ENCODE measurements around the gene GXYLT2.

The GXYLT2 gene

GRCh38 chr3:72862314-72863090, 25.3 kb upstream of the GXYLT2 start:
- H3K9ac ChIP-seq (ENCODE audit: low read length) = no peak overlapping the region
- no peaks in the 10 kb centered on the region for H3K27me3 ChIP-seq (ENCODE audit: control insufficient read depth, insufficient read depth, low read length)
- no peaks in the 10 kb centered on the region for H3K9me3 ChIP-seq (ENCODE audit: control insufficient read depth, low read depth, low read length)
- no peaks in the 10 kb centered on the region for H3K36me3 ChIP-seq (ENCODE audit: control insufficient read depth, low read depth, low read length)
- H3K27ac ChIP-seq (ENCODE audit: low read length) = no peak overlapping the region
- no peaks in the 10 kb centered on the region for H3K4me1 ChIP-seq (ENCODE audit: control insufficient read depth, low read depth, low read length)
- H3K4me3 ChIP-seq (ENCODE audit: low read length) = no peak overlapping the region

- no peak overlapping the region for H3K4me3 ChIP-seq (ENCODE audit: low read length)
- H3K27me3 ChIP-seq (ENCODE audit: control insufficient read depth, insufficient read depth, low read length) = peaks cover under 1% of the 10 kb centered on the region
- H3K9me3 ChIP-seq (ENCODE audit: control insufficient read depth, low read depth, low read length) = no peaks in the 10 kb centered on the region
- H3K36me3 ChIP-seq (ENCODE audit: control insufficient read depth, low read depth, low read length) = no peaks in the 10 kb centered on the region
- H3K4me1 ChIP-seq (ENCODE audit: control insufficient read depth, low read depth, low read length) = no peaks in the 10 kb centered on the region
- H3K27ac ChIP-seq (ENCODE audit: low read length) = no peak overlapping the region
- H3K9ac ChIP-seq (ENCODE audit: low read length) = no peak overlapping the region
These were observed 15.7 kb upstream of the GXYLT2 start for GRCh38 chr3:72872183-72872582.

GRCh38 chr3:72887343-72887704, 522 bp upstream of the GXYLT2 start:
- Histone ChIP-seq H3K27ac (ENCODE audit: low read length) (no peak overlapping the region), H3K36me3 (ENCODE audit: control insufficient read depth, low read depth, low read length) (no peaks in the 10 kb centered on the region), H3K9ac (ENCODE audit: low read length) (peak overlapping the region; percentile 41), H3K4me1 (ENCODE audit: control insufficient read depth, low read depth, low read length) (peaks cover 20% of the 10 kb centered on the region), H3K4me3 (ENCODE audit: low read length) (peak overlapping the region; percentile 74), H3K9me3 (ENCODE audit: control insufficient read depth, low read depth, low read length) (no peaks in the 10 kb centered on the region), H3K27me3 (ENCODE audit: control insufficient read depth, insufficient read depth, low read length) (peaks cover 64% of the 10 kb centered on the region)

- Histone ChIP-seq H3K4me3 (ENCODE audit: low read length) (peak overlapping the region; percentile 65), H3K27me3 (ENCODE audit: control insufficient read depth, insufficient read depth, low read length) (peaks cover 69% of the 10 kb centered on the region), H3K9ac (ENCODE audit: low read length) (no peak overlapping the region), H3K27ac (ENCODE audit: low read length) (no peak overlapping the region), H3K9me3 (ENCODE audit: control insufficient read depth, low read depth, low read length) (no peaks in the 10 kb centered on the region), H3K36me3 (ENCODE audit: control insufficient read depth, low read depth, low read length) (no peaks in the 10 kb centered on the region), H3K4me1 (ENCODE audit: control insufficient read depth, low read depth, low read length) (peaks cover 20% of the 10 kb centered on the region)
These were observed 882 bp downstream of the GXYLT2 start for GRCh38 chr3:72888546-72889309.

- Histone ChIP-seq H3K36me3 (ENCODE audit: control insufficient read depth, low read depth, low read length) (no peaks in the 10 kb centered on the region), H3K4me3 (ENCODE audit: low read length) (peak overlapping the region; percentile 65), H3K9ac (ENCODE audit: low read length) (no peak overlapping the region), H3K9me3 (ENCODE audit: control insufficient read depth, low read depth, low read length) (no peaks in the 10 kb centered on the region), H3K27me3 (ENCODE audit: control insufficient read depth, insufficient read depth, low read length) (peaks cover 67% of the 10 kb centered on the region), H3K4me1 (ENCODE audit: control insufficient read depth, low read depth, low read length) (peaks cover 20% of the 10 kb centered on the region), H3K27ac (ENCODE audit: low read length) (no peak overlapping the region)
These were observed 1.7 kb downstream of the GXYLT2 start for GRCh38 chr3:72889310-72890165.

- Histone ChIP-seq H3K27me3 (ENCODE audit: control insufficient read depth, insufficient read depth, low read length) (peaks cover 64% of the 10 kb centered on the region), H3K4me1 (ENCODE audit: control insufficient read depth, low read depth, low read length) (peaks cover 20% of the 10 kb centered on the region), H3K27ac (ENCODE audit: low read length) (no peak overlapping the region), H3K4me3 (ENCODE audit: low read length) (no peak overlapping the region), H3K9ac (ENCODE audit: low read length) (no peak overlapping the region), H3K9me3 (ENCODE audit: control insufficient read depth, low read depth, low read length) (no peaks in the 10 kb centered on the region), H3K36me3 (ENCODE audit: control insufficient read depth, low read depth, low read length) (no peaks in the 10 kb centered on the region)
These were observed 2.5 kb downstream of the GXYLT2 start for GRCh38 chr3:72890166-72890925.

- Histone ChIP-seq H3K9ac (ENCODE audit: low read length) (no peak overlapping the region), H3K27ac (ENCODE audit: low read length) (no peak overlapping the region), H3K9me3 (ENCODE audit: control insufficient read depth, low read depth, low read length) (no peaks in the 10 kb centered on the region), H3K4me1 (ENCODE audit: control insufficient read depth, low read depth, low read length) (peaks cover 20% of the 10 kb centered on the region), H3K4me3 (ENCODE audit: low read length) (no peak overlapping the region), H3K36me3 (ENCODE audit: control insufficient read depth, low read depth, low read length) (no peaks in the 10 kb centered on the region), H3K27me3 (ENCODE audit: control insufficient read depth, insufficient read depth, low read length) (peaks cover 56% of the 10 kb centered on the region)
These were observed 3.4 kb downstream of the GXYLT2 start for GRCh38 chr3:72891053-72891855.

- no peak overlapping the region for H3K4me3 ChIP-seq (ENCODE audit: low read length)
- H3K36me3 ChIP-seq (ENCODE audit: control insufficient read depth, low read depth, low read length) = no peaks in the 10 kb centered on the region
- H3K9ac ChIP-seq (ENCODE audit: low read length) = no peak overlapping the region
- H3K27me3 ChIP-seq (ENCODE audit: control insufficient read depth, insufficient read depth, low read length) = peaks cover 56% of the 10 kb centered on the region
- H3K4me1 ChIP-seq (ENCODE audit: control insufficient read depth, low read depth, low read length) = peaks cover 16% of the 10 kb centered on the region
- no peak overlapping the region for H3K27ac ChIP-seq (ENCODE audit: low read length)
- no peaks in the 10 kb centered on the region for H3K9me3 ChIP-seq (ENCODE audit: control insufficient read depth, low read depth, low read length)
These were observed 4.4 kb downstream of the GXYLT2 start for GRCh38 chr3:72892081-72892775.

- H3K4me3 ChIP-seq (ENCODE audit: low read length) = no peak overlapping the region
- H3K36me3 ChIP-seq (ENCODE audit: control insufficient read depth, low read depth, low read length) = no peaks in the 10 kb centered on the region
- H3K27ac ChIP-seq (ENCODE audit: low read length) = no peak overlapping the region
- peaks cover 11% of the 10 kb centered on the region for H3K4me1 ChIP-seq (ENCODE audit: control insufficient read depth, low read depth, low read length)
- peaks cover 53% of the 10 kb centered on the region for H3K27me3 ChIP-seq (ENCODE audit: control insufficient read depth, insufficient read depth, low read length)
- no peak overlapping the region for H3K9ac ChIP-seq (ENCODE audit: low read length)
- no peaks in the 10 kb centered on the region for H3K9me3 ChIP-seq (ENCODE audit: control insufficient read depth, low read depth, low read length)
These were observed 5.0 kb downstream of the GXYLT2 start for GRCh38 chr3:72892870-72893269.

GRCh38 chr3:72894976-72895552, 7.2 kb downstream of the GXYLT2 start:
- no peaks in the 10 kb centered on the region for H3K4me1 ChIP-seq (ENCODE audit: control insufficient read depth, low read depth, low read length)
- no peaks in the 10 kb centered on the region for H3K36me3 ChIP-seq (ENCODE audit: control insufficient read depth, low read depth, low read length)
- H3K27ac ChIP-seq (ENCODE audit: low read length) = no peak overlapping the region
- no peak overlapping the region for H3K9ac ChIP-seq (ENCODE audit: low read length)
- H3K4me3 ChIP-seq (ENCODE audit: low read length) = no peak overlapping the region
- H3K9me3 ChIP-seq (ENCODE audit: control insufficient read depth, low read depth, low read length) = no peaks in the 10 kb centered on the region
- peaks cover 35% of the 10 kb centered on the region for H3K27me3 ChIP-seq (ENCODE audit: control insufficient read depth, insufficient read depth, low read length)
